Common myeloid progenitor, CD34-positive (primary cell): ENCODE data around the gene NKD2.
"Not testable (repeated sequence)": the region's sequence is repeated elsewhere in the genome, so short reads cannot be mapped to it uniquely, and the experiment has no call there.

Experiments used
- CTCF ChIA-PET: fragments of 350-600 bp; sonication (Branson Sonifier 250); formaldehyde crosslinking; loops from one replicate; lab custom pipeline; 2021; ENCODE audit warnings: antibody characterized with exemption; lab: Charles Lee
- POLR2A ChIA-PET: fragments of 350-600 bp; sonication (Branson Sonifier 250); formaldehyde crosslinking; loops from one replicate; lab custom pipeline; 2021; ENCODE audit warnings: antibody characterized with exemption; lab: Charles Lee
- DNase-seq, 3 donors: peaks; one replicate each; pipeline versions ENCODE4 v3.0.0 to v3.0.0-alpha.2; 2013
- H3K27ac ChIP-seq, 2 experiments: 1 replicate in 1 of 2; 2 replicates in 1 of 2; pipeline ENCODE4 v1.7.0; 2013; ENCODE audit warnings: inconsistent platforms in 2 of 2, low read length in 2 of 2, mild to moderate bottlenecking in 2 of 2, low read depth in 1 of 2, moderate library complexity in 1 of 2; ENCODE audit not compliant: severe bottlenecking in 2 of 2, insufficient read depth in 1 of 2, poor library complexity in 1 of 2
- H3K27me3 ChIP-seq, 5 experiments: replicated peaks in 2 of 5; 1 replicate in 3 of 5; 2 replicates in 2 of 5; pipeline versions ENCODE4 v1.6.1 to v1.7.0; 2013; ENCODE audit warnings: low read length in 4 of 5, mild to moderate bottlenecking in 2 of 5, moderate library complexity in 2 of 5, inconsistent platforms in 1 of 5; ENCODE audit not compliant: insufficient read depth in 5 of 5, control insufficient read depth in 4 of 5
- H3K36me3 ChIP-seq, 4 experiments: 1 replicate in 2 of 4; 2 replicates in 2 of 4; pipeline versions ENCODE4 v1.6.1 to v1.7.0; 2013; ENCODE audit warnings: low read length in 3 of 4, control low read depth in 1 of 4, mild to moderate bottlenecking in 1 of 4; ENCODE audit not compliant: control insufficient read depth in 4 of 4, insufficient read depth in 4 of 4
- H3K4me1 ChIP-seq, 4 experiments: 1 replicate in 3 of 4; 2 replicates in 1 of 4; pipeline versions ENCODE4 v1.6.1 to v1.7.1; 2013; ENCODE audit warnings: low read length in 3 of 4, mild to moderate bottlenecking in 3 of 4, control low read depth in 1 of 4, inconsistent platforms in 1 of 4, moderate library complexity in 1 of 4; ENCODE audit not compliant: control insufficient read depth in 4 of 4, insufficient read depth in 4 of 4; ENCODE audit errors: control extremely low read depth in 1 of 4
- H3K4me3 ChIP-seq, 7 experiments: 1 replicate in 4 of 7; 2 replicates in 3 of 7; pipeline versions ENCODE4 v1.5.1 to v1.7.0; 2013; ENCODE audit warnings: mild to moderate bottlenecking in 7 of 7, low read length in 6 of 7, moderate library complexity in 6 of 7, inconsistent platforms in 2 of 7, low read depth in 2 of 7, control low read depth in 1 of 7; ENCODE audit not compliant: insufficient read depth in 4 of 7, control insufficient read depth in 1 of 7; ENCODE audit errors: extremely low read depth in 1 of 7
- H3K9me3 ChIP-seq, 5 experiments: 1 replicate in 4 of 5; 2 replicates in 1 of 5; pipeline versions ENCODE4 v1.6.1 to v1.7.1; 2013; ENCODE audit warnings: low read length in 4 of 5, mild to moderate bottlenecking in 2 of 5, inconsistent platforms in 1 of 5, low read depth in 1 of 5, moderate library complexity in 1 of 5; ENCODE audit not compliant: control insufficient read depth in 4 of 5, insufficient read depth in 2 of 5; ENCODE audit errors: control extremely low read depth in 1 of 5
- WGBS: methylation state at CpG from one replicate; pipeline ENCODE4 v1.1.5; 2013; ENCODE audit not compliant: insufficient coverage; 5-methylcytosine and 5-hydroxymethylcytosine counted together

NKD2 gene

DNA sequence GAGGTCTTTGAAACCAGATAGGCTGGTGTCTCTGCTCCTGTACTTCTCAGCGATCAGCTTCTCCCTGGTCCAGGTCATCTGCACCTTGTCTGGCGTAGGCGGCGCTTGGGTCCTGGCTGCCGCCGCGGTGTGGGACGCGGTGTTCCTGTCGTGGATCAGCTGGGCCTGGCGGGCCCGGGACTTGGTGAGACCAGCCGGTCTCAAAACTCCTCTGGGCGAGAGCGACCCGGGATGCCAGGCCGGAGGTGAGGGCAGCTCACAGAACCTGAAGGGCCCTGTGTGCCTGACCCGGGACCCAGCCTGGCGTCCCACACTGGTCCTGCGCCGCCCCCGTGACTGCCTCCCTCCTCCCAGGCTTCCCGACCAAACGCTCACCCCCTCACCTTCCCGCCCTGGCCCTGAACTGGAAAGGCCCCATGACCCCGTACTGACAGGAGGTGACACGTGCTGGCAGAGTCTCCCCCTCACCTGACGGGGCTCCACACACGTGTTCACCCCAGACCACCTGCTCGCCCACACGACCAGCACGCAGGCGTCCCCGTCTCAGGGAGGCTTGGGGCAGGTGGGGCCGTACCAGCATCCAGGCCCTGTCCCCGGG is 49.0 kb downstream of the NKD2 start:
- ChIA-PET CTCF (interaction anchor here (1.9 kb wide), 1 partner anchor 10 kb away, joined by 4 read pairs; no protein-coding TSS in a partner anchor), POLR2A (no interaction called here)

DNA sequence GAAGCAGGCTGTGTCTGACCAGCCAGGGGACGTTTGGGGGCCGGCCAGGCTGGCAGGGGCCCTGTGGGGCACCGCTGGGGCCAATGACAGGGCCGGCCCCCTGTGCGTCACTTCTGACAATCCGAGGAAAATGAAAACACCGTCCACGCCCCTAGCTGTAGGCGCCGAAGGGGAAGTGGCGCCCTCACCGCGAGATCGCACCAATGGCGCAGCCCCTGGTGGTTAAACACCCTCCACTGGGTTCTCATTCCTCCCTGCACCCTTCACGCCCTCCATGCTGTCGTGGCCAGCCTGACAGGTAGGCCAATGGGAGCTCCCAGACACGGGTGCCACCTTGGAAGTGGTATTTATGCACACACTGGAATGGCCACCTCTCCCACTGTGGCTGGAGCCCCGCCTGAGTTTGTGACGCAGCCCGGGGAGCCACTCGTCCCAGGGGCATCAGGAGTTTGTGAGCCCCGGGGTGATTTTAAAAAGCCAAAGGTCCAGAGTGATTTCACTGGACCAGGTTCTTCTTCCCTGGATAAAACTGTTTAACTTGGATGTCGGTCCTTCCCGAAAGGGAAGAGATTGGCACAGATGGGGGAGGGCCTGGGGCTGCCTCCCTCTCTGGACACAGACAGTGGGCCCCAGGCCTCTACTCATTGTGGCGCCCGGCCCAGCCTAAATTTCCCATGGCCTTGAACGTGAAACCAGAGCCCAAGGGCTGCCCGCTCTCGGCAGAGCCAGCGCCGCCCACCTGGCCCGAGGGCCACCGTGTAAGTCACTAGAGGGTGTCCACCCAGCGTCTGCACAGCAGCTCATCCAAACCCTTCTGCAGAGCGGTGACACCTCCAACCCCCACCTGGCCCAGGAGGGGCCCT is 49.7 kb downstream of the NKD2 start:
- H3K27ac ChIP-seq = no peak overlapping the region
- CTCF ChIA-PET = interaction anchor here (0.7 to 1.9 kb wide), 2 partner anchors 10 to 110 kb away, joined by 3 to 4 read pairs; no protein-coding TSS in a partner anchor
- H3K9me3 ChIP-seq = no peaks in the 10 kb centered on the region

More for the DNA sequence above, 49.0 kb downstream of the NKD2 start:
- Histone ChIP-seq H3K27me3 (no peaks in the 10 kb centered on the region), H3K4me3 (no peak overlapping the region), H3K36me3 (peaks cover 7 to 91% (median 64%) of the 10 kb centered on the region in 4 experiments), H3K9me3 (no peaks in the 10 kb centered on the region), H3K4me1 (no peaks in the 10 kb centered on the region), H3K27ac (no peak overlapping the region)
- WGBS = 88% methylated on average over 34 of the region's 36 CpGs
- no peak for DNase-seq

DNA sequence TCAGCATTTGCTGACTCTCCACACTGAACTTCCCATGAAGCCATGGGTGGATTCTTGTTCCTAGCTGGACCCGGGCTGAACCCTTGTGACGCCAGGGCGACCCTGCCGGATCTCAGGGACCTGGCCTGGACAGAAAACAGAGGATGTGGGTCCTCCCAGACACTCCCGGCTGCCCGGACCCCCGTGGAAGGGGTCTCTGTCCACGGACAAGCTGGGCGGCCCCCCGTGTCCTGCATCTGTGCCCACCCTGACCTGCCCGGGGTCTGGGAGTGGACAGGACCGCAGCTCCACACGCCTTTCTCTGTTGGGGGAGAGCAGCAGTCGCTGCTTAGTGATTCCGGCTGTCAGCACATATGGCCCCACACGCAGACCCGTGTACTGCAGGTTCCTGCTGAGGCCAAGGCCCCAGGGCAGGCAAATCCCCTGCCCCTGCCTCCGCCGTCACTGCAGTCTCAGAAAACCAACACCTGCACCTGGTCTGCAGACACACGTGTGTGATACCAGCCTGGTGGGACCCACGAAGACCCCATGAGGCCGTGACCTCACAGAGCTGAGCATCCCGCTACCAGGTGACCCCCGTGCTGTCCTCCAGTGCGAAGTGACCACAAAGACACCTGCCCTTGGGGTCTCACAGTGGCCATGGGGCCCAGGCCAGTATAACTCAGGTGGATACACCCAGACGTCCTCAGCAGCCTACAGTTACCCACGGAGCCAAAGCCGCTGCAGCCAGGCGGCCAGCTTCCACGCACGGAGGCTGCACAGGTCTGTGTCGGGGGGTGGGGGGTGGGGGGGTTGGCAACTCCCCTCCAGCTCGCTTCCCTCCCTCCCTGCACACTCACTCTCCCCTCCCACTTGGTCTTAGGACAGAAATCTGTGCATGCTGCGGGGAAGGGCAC is 50.6 kb downstream of the NKD2 start:
- no peaks in the 10 kb centered on the region for H3K9me3 ChIP-seq
- ChIA-PET POLR2A (no interaction called here), CTCF (interaction anchor here (0.7 kb wide), 1 partner anchor 109 kb away, joined by 3 read pairs; no protein-coding TSS in a partner anchor)
- H3K36me3 ChIP-seq = peaks cover 7 to 89% (median 58%) of the 10 kb centered on the region in 4 experiments
- no peak overlapping the region for H3K27ac ChIP-seq
- no peaks in the 10 kb centered on the region for H3K27me3 ChIP-seq
- DNase-seq = no peak
- WGBS = 96% methylated on average over 26 of the region's 34 CpGs
- no peaks in the 10 kb centered on the region for H3K4me1 ChIP-seq
- H3K4me3 ChIP-seq = no peak overlapping the region

More for the DNA sequence above, 49.7 kb downstream of the NKD2 start:
- POLR2A ChIA-PET = no interaction called here
- DNase-seq = no peak
- Histone ChIP-seq H3K4me1 (no peaks in the 10 kb centered on the region), H3K36me3 (peaks cover 7 to 91% (median 62%) of the 10 kb centered on the region in 4 experiments), H3K27me3 (no peaks in the 10 kb centered on the region), H3K4me3 (no peak overlapping the region)
- WGBS = 97% methylated on average over 34 of the region's 36 CpGs

DNA sequence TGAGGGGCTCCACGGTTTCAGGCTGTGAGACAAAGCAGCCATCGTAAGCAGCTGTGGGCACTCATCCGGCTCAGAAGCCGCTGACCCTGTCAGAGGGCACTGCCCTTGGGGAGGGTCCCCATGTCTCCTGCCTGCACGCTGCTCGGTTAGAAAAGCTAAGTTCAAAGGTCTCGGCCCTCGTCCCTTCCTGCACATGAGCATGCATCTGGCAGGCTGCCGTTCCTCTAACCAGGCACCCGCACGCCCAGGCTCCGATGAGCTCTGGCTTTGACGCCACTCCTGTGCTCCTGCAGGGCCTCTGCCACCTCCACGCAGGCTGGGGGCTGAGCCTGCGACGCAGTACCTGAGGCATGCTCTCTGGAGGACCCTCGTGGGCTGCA is 51.3 kb downstream of the NKD2 start:
- Histone ChIP-seq H3K9me3 (no peaks in the 10 kb centered on the region), H3K27ac (no peak overlapping the region), H3K36me3 (peaks cover 7 to 89% (median 59%) of the 10 kb centered on the region in 4 experiments), H3K27me3 (no peaks in the 10 kb centered on the region), H3K4me1 (no peaks in the 10 kb centered on the region), H3K4me3 (no peak overlapping the region)
- CTCF ChIA-PET = no interaction called here
- POLR2A ChIA-PET = no interaction called here
- DNase-seq = no peak
- WGBS = 92% methylated on average over 17 of the region's 17 CpGs

DNA sequence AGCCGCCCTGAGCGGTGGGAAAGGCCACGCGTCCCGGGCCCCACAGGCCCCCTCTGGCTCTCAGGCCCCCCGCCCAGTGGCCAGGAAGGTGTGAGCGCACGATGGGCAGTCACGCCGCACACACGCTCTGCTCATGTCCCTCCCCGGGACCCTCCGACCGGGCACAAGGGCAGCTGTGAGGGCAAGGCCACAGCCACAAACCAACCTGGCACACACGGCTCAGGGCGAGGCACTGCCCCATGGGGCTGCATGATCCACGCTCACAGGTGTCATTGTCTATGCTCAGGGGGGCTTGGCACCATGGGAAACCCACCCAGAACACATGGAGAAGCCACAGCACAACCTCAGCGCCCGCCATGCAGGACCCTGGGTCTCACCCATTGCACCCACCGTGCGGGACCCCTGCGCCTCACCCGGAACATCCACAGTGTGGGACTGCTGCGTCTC is 52.0 kb downstream of the NKD2 start:
- no peak for DNase-seq
- WGBS = 77% methylated on average over 17 of the region's 24 CpGs
- Histone ChIP-seq H3K4me3 (no peak overlapping the region), H3K27ac (no peak overlapping the region), H3K4me1 (no peaks in the 10 kb centered on the region), H3K27me3 (no peaks in the 10 kb centered on the region), H3K36me3 (peaks cover 9 to 89% (median 56%) of the 10 kb centered on the region in 4 experiments), H3K9me3 (no peaks in the 10 kb centered on the region)
- POLR2A ChIA-PET = no interaction called here
- CTCF ChIA-PET = no interaction called here

DNA sequence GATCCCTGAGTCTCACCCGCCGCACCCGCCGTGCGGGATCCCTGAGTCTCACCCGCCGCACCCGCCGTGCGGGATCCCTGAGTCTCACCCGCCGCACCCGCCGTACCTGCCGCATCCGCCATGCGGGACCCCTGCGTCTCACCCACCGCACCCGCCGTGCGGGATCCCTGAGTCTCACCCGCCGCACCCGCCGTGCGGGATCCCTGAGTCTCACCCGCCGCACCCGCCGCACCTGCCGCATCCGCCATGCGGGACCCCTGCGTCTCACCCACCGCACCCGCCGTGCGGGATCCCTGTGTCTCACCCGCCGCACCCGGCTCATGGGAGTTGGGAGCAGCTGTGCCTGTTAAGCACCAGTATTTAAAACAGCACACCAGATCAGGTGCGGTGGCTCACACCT is 52.7 kb downstream of the NKD2 start:
- H3K27ac ChIP-seq, H3K9me3 ChIP-seq, H3K4me1 ChIP-seq, POLR2A ChIA-PET, H3K27me3 ChIP-seq, DNase-seq, CTCF ChIA-PET, H3K4me3 ChIP-seq: not testable (repeated sequence)
- H3K36me3 ChIP-seq = peaks cover 9 to 88% (median 55%) of the 10 kb centered on the region in 4 experiments
- WGBS = 96% methylated on average over 5 of the region's 43 CpGs
